ENCODE results near the gene MTR.

DNA sequence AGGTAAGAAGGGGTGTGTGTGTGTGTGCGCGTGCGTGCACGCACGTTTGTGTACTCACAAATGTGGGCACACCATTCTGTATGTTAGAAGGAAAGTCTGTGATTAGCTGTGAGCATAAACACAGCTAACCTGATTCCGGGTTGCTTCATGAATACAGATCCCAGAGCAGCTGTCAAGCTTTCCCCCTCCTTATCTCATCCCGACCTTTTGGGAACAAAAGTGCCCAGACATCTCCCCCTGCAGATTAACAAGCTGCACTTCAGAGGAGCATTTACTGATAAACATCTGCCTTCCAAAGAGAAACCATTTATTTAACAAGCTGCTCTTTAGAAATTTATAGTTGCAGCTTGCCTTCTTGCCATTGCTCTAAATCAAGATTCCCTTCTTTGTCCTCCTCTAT lies 112.1 kb downstream of the MTR start:
- TF ChIP-seq, protein P1, sequence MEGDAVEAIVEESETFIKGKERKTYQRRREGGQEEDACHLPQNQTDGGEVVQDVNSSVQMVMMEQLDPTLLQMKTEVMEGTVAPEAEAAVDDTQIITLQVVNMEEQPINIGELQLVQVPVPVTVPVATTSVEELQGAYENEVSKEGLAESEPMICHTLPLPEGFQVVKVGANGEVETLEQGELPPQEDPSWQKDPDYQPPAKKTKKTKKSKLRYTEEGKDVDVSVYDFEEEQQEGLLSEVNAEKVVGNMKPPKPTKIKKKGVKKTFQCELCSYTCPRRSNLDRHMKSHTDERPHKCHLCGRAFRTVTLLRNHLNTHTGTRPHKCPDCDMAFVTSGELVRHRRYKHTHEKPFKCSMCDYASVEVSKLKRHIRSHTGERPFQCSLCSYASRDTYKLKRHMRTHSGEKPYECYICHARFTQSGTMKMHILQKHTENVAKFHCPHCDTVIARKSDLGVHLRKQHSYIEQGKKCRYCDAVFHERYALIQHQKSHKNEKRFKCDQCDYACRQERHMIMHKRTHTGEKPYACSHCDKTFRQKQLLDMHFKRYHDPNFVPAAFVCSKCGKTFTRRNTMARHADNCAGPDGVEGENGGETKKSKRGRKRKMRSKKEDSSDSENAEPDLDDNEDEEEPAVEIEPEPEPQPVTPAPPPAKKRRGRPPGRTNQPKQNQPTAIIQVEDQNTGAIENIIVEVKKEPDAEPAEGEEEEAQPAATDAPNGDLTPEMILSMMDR (IDR thresholded peaks at IDR 0.05), result no peak
- TF ChIP-seq POLR2A (IDR thresholded peaks at IDR 0.05), result no peak
- TF ChIP-seq POLR2AphosphoS5 (IDR thresholded peaks at IDR 0.05; ENCODE audit: insufficient read depth in 1 of 2, low read depth in 1 of 2), result no peak

Data from vagina (tissue), 2 donors.